Neutrophil (primary cell): ENCODE data around the gene CCIN.

Experiments used
- H3K27ac ChIP-seq: fragments of 200-600 bp; sonication (generic); 2 replicates; pipeline ENCODE4 v1.5.1; 2016; ENCODE audit warnings: mild to moderate bottlenecking, moderate library complexity
- H3K27me3 ChIP-seq: fragments of 200-600 bp; sonication (generic); 2 replicates; pipeline ENCODE4 v1.6.0; 2016; ENCODE audit warnings: mild to moderate bottlenecking
- H3K36me3 ChIP-seq: fragments of 200-600 bp; sonication (generic); 2 replicates; pipeline ENCODE4 v1.5.1; 2017
- H3K4me1 ChIP-seq, 2 experiments: fragments of 200-600 bp in 1 of 2; sonication (generic) in 1 of 2; 1 replicate in 1 of 2; 2 replicates in 1 of 2; pipeline versions ENCODE4 v1.5.1 to v1.6.1; 2013 to 2016; ENCODE audit warnings: low read depth in 1 of 2, low read length in 1 of 2, mild to moderate bottlenecking in 1 of 2, moderate library complexity in 1 of 2; ENCODE audit not compliant: control insufficient read depth in 1 of 2, insufficient read depth in 1 of 2
- H3K4me3 ChIP-seq, 2 experiments: fragments of 200-600 bp in 1 of 2; sonication (generic) in 1 of 2; 1 replicate in 1 of 2; 2 replicates in 1 of 2; pipeline ENCODE4 v1.5.1; 2013 to 2016; ENCODE audit warnings: low read depth in 1 of 2, low read length in 1 of 2, mild to moderate bottlenecking in 1 of 2, moderate library complexity in 1 of 2
- H3K9me3 ChIP-seq: fragments of 200-600 bp; sonication (generic); 2 replicates; pipeline ENCODE4 v1.5.1; 2016
- CTCF ChIP-seq: fragments of 200-600 bp; sonication (generic); IDR thresholded peaks from 2 replicates; pipeline ENCODE4 v1.5.1; 2016; ENCODE audit warnings: antibody characterized with exemption

Gene CCIN

GRCh38 chr9:36213989-36214388 is 44.8 kb downstream of the CCIN start:
- peaks cover 94% of the 10 kb centered on the region for H3K36me3 ChIP-seq
- no peaks in the 10 kb centered on the region for H3K4me1 ChIP-seq
- TF ChIP-seq CTCF, result no peak
- H3K9me3 ChIP-seq, result no peaks in the 10 kb centered on the region
- H3K27ac ChIP-seq, result no peak overlapping the region
- no peaks in the 10 kb centered on the region for H3K27me3 ChIP-seq
- H3K4me3 ChIP-seq, result no peak overlapping the region

- no peak overlapping the region for H3K4me3 ChIP-seq
- H3K4me1 ChIP-seq, result no peaks in the 10 kb centered on the region
- no peaks in the 10 kb centered on the region for H3K27me3 ChIP-seq
- no peaks in the 10 kb centered on the region for H3K9me3 ChIP-seq
- H3K36me3 ChIP-seq, result peaks cover 94% of the 10 kb centered on the region
- TF ChIP-seq CTCF, result no peak
- H3K27ac ChIP-seq, result no peak overlapping the region
Measured at GRCh38 chr9:36214571-36214970, 45.4 kb downstream of the CCIN start.

DNA sequence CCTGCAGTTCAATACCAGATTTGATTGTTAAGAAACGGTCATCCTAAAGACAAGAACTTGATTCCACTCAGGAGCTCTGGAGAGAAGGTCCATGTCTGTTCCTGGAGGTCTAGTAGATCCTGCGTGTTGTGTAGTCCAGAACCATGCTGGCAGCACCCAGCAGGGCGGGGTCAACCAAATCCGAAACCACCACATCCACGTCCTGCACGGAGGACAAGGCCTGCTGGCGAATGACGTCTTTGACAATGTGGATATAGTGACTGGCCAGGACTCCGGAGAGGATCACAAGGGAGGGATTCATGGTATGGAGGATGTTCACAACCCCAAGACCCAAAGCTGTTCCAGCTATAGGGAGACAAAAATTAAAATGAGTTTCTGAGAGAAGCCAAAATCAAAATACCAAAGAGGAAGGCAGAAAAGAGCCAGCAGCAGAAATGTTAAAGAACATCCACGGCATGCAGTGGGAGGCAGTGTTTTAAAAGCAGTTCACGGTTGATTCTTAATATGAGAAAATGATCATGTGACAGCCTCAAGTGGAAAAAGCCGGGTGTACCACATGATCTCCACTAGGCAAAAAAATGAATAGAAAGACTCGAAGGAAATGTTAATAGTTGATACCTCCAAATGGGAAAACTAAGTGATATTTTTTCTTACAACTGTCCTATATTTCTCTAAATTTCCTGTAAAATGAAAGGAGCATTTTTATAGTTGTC is 48.2 kb downstream of the CCIN start:
- Histone ChIP-seq H3K4me3 (no peak overlapping the region), H3K4me1 (no peaks in the 10 kb centered on the region), H3K9me3 (no peaks in the 10 kb centered on the region), H3K36me3 (peaks cover 90% of the 10 kb centered on the region), H3K27ac (no peak overlapping the region), H3K27me3 (no peaks in the 10 kb centered on the region)
- TF ChIP-seq CTCF, result no peak

GRCh38 chr9:36218011-36218410 is 48.8 kb downstream of the CCIN start:
- Histone ChIP-seq H3K27ac (no peak overlapping the region), H3K36me3 (peaks cover 90% of the 10 kb centered on the region)
- TF ChIP-seq CTCF, result no peak

GRCh38 chr9:36218411-36218901 is 49.3 kb downstream of the CCIN start:
- peaks cover 86% of the 10 kb centered on the region for H3K36me3 ChIP-seq

More at GRCh38 chr9:36218011-36218410, 48.8 kb downstream of the CCIN start:
- no peaks in the 10 kb centered on the region for H3K9me3 ChIP-seq
- H3K4me1 ChIP-seq, result no peaks in the 10 kb centered on the region
- no peaks in the 10 kb centered on the region for H3K27me3 ChIP-seq
- H3K4me3 ChIP-seq, result no peak overlapping the region

More at GRCh38 chr9:36218411-36218901, 49.3 kb downstream of the CCIN start:
- H3K27me3 ChIP-seq, result no peaks in the 10 kb centered on the region
- H3K4me3 ChIP-seq, result no peak overlapping the region
- no peak overlapping the region for H3K27ac ChIP-seq
- H3K4me1 ChIP-seq, result no peaks in the 10 kb centered on the region
- no peak for TF ChIP-seq CTCF
- H3K9me3 ChIP-seq, result no peaks in the 10 kb centered on the region
